ENCODE measurements around the gene GAS2L1.
A peak's percentile ranks its signal among the peaks of the same experiment; 100 is the strongest.

The GAS2L1 gene

DNA sequence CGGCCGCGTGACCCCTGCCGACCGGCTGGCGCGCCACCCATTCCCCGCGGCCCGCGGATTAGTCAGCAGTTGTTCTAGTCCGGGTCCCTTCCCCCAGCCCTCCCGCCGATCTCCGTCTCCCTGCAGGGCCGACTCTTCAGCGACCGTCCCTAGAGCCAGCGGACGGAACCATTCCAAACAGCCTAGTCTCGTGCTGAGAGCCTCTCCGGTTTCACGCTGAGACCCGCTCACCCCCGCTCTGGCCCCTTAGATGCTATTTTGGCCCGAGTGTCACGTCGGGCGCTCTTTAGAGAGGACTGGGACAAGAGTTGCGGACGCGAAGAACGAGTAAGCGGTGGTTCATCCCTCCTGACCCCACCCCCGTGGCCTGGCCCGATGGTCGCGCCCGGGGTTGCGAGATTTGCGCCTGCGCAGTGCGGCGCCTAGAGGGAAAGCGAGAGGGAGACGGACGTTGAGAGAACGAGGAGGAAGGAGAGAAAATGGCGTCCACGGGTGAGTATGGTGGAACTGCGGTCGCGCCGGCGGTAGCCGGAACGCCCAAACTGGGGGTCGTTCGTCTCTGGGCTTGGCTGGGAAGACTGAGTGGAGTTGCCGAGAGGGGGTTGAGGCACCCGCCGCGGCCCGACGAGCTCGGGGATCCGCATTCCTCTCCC is 38.5 kb upstream of the GAS2L1 start, which contains the start of the genes EWSR1 and RHBDD3:
EWSR1 (plus strand) TSS at position 411 of the 653 bp plus-strand sequence; CDS start at position 480, 69 bp downstream.
RHBDD3 (minus strand) TSS at position 124 of the 653 bp plus-strand sequence. CDS start 2,355 bp downstream, outside the sequence.
- POLR2A ChIA-PET (ENCODE audit: low non-redundant PET), result no interaction called here
- CTCF ChIA-PET, result no interaction called here
- TF ChIP-seq, protein P1, sequence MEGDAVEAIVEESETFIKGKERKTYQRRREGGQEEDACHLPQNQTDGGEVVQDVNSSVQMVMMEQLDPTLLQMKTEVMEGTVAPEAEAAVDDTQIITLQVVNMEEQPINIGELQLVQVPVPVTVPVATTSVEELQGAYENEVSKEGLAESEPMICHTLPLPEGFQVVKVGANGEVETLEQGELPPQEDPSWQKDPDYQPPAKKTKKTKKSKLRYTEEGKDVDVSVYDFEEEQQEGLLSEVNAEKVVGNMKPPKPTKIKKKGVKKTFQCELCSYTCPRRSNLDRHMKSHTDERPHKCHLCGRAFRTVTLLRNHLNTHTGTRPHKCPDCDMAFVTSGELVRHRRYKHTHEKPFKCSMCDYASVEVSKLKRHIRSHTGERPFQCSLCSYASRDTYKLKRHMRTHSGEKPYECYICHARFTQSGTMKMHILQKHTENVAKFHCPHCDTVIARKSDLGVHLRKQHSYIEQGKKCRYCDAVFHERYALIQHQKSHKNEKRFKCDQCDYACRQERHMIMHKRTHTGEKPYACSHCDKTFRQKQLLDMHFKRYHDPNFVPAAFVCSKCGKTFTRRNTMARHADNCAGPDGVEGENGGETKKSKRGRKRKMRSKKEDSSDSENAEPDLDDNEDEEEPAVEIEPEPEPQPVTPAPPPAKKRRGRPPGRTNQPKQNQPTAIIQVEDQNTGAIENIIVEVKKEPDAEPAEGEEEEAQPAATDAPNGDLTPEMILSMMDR (conservative IDR thresholded peaks at IDR 0.05; ENCODE audit: low read depth), result no peak
- peak; percentile 92 for DNase-seq (ENCODE audit: low spot score)
- peak within 1 kb of the TSS; percentile 91 for H3K27ac ChIP-seq

DNA sequence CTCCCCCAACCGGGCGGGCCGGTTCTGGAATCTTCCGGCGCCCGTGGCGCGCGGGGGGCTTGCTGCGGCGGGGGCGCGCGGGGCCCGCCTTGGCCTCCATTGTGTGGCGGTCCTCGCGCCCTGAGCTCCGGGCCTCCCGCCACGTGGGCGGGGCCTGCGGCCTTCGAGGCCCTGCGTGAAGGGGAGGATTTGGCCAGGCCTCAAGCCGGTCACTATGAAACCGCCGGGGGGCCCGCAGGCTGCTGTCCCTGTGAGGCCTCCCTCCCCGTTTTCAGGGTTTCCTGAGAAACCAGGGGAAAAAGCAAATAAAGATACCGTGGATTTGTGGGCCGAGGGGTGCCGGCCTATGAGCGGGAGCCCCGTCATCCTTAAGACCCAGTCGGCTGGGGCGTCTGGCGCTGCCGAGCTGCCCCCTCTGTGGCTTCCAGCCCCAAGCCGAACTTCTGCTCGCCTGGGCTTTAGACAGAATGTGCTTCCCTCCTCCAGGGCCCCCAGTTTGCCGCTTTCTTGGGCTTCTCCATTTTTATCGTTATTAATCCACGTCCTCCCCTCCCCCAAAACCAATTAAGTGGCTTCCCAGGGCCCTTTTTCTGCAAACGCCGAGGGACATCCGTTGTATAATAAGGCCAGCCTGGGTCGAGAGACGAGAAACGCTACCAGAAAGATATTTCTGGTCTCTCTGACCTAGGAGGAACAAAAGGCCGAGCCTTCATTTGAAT is 37.8 kb upstream of the GAS2L1 start:
- DNase-seq (ENCODE audit: low spot score), result peak; percentile 32
- POLR2A ChIA-PET (ENCODE audit: low non-redundant PET), result no interaction called here
- TF ChIP-seq, protein P1 (conservative IDR thresholded peaks at IDR 0.05; ENCODE audit: low read depth), result no peak
- peak overlapping the region; percentile 91 for H3K27ac ChIP-seq
- CTCF ChIA-PET, result no interaction called here

DNA sequence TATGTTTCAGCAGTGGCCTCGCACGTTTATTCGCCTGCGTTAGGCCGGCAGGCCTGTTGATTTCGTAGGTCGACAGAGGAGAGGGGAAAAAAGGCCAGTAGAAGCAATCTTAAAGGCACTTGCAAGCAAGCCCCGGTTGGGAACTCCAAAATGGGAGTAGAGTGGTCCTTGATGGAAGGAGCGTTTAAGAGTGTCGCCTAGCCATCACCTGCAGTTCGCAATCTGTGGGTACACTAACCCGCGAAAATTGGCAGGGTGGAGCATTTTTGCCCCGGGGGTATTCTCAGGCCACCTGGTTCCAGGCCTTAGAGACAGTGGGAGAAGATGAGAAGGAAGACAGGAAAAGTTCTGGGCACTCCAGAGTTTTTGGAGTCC is 37.2 kb upstream of the GAS2L1 start:
- TF ChIP-seq, protein P1 (conservative IDR thresholded peaks at IDR 0.05; ENCODE audit: low read depth), result no peak
- ChIA-PET CTCF (no interaction called here), POLR2A (ENCODE audit: low non-redundant PET) (no interaction called here)

DNA sequence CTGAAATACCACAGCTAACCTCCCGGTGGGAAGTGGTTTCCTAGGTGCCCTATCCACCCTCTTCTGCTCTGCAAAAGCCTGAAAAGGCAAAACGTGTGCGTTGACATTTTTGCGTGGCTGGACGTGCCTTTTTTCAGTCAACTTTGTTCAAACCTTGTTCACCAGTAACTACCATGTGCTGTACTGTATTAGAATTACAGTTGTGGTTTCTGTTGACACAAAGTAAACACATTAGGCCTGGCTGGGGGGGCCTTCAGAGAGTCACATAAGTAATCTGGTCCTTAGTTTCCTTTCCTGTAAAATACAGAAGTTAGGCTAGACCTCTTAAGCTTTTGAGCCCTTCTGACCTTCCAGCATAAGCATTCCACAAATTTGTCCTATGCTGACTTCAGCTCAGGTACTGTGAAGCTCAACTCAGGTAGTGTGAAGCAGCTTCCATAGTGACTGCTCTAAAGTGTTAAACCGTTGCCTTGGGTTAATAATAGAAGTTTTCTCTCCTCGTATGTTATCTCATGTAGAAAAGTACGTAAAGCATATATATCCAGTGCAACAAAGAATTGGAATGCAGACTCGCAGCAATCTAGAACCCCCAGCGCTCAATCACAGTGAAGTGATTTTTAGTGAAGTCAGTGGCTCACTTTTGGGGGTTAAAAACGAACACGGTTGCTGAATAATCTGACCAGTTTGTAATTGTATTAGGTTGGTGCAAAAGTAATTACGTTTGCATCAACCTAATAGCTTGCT is 36.5 kb upstream of the GAS2L1 start:
- TF ChIP-seq, protein P1 (conservative IDR thresholded peaks at IDR 0.05; ENCODE audit: low read depth), result no peak
- ChIA-PET CTCF (no interaction called here), POLR2A (ENCODE audit: low non-redundant PET) (no interaction called here)
- no peak for DNase-seq (ENCODE audit: low spot score)
- peak overlapping the region; percentile 91; the same call in 1 of the 2 replicates for H3K27ac ChIP-seq

More for the DNA sequence above, 37.2 kb upstream of the GAS2L1 start:
- H3K27ac ChIP-seq, result peak overlapping the region; percentile 91
- DNase-seq (ENCODE audit: low spot score), result no peak

DNA sequence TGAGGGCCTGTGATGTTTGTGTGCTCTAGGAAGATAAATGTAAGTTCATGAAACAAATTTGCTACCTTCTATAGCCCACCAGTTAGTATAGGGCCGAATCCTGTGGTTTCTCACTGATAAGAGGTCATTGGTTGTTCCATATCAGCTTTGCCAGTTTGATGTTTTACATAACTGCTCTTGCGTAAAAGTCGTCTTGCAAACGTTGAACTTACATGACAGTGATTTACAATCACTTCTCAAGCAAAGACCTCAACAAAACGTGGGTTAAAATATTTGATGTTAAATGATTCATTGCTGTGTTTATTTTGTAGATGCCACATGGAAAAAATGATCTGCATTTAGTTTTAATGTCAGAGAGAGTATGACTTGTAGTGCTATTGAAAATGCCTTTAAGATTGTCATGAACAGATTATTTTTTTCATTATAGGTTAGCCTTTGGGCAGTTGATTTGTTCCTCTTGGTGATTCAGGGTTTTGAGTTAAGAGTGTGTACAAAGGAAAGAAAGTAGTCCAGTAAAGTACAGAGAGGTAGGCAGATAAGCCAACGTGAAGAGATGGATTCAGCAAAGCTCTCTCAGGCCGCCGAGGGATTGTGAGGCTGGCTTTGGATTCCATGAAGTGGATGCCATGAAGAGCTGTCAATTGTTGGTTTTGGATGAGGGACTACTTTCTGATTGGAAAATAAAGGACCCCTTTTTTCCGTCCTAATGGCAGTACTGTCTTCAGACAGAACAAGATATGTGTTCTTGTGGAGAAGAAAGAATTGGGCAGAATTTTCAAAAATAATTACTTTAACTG is 35.8 kb upstream of the GAS2L1 start:
- ChIA-PET CTCF (interaction anchor here (0.6 kb wide), 1 partner anchor 16 kb away, joined by 3 read pairs; no protein-coding TSS in a partner anchor), POLR2A (ENCODE audit: low non-redundant PET) (no interaction called here)
- no peak overlapping the region for H3K27ac ChIP-seq
- no peak for DNase-seq (ENCODE audit: low spot score)
- TF ChIP-seq, protein P1 (conservative IDR thresholded peaks at IDR 0.05; ENCODE audit: low read depth), result no peak

DNA sequence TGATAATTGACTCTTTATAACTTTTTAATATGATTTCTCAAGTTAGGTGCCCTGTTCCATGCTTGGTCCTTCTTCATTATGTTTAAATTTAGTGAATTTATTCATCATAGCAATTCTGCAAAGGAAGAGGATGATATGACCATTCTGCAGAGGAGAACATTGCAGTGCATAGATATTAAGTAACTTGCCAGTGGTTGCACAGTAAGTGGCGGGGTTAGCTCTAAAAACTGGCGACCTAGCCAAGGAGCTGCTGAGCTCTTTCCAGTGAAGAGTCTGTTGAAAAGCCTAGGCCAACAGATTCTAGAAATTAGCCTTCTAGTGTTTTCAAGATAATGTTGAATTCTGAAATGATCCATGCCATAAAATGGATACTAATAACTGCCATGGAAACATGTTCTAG is 33.8 kb upstream of the GAS2L1 start:
- POLR2A ChIA-PET (ENCODE audit: low non-redundant PET), result no interaction called here
- H3K27ac ChIP-seq, result no peak overlapping the region
- CTCF ChIA-PET, result no interaction called here
- TF ChIP-seq, protein P1 (conservative IDR thresholded peaks at IDR 0.05; ENCODE audit: low read depth), result no peak
- no peak for DNase-seq (ENCODE audit: low spot score)
